ENCODE results near the gene VIT.

VIT gene

GRCh38 chr2:36762764-36763490, 66.4 kb downstream of the VIT start:
- DNase-seq (ENCODE audit: extremely low read depth, low read depth): no peak
- TF ChIP-seq, protein P1, sequence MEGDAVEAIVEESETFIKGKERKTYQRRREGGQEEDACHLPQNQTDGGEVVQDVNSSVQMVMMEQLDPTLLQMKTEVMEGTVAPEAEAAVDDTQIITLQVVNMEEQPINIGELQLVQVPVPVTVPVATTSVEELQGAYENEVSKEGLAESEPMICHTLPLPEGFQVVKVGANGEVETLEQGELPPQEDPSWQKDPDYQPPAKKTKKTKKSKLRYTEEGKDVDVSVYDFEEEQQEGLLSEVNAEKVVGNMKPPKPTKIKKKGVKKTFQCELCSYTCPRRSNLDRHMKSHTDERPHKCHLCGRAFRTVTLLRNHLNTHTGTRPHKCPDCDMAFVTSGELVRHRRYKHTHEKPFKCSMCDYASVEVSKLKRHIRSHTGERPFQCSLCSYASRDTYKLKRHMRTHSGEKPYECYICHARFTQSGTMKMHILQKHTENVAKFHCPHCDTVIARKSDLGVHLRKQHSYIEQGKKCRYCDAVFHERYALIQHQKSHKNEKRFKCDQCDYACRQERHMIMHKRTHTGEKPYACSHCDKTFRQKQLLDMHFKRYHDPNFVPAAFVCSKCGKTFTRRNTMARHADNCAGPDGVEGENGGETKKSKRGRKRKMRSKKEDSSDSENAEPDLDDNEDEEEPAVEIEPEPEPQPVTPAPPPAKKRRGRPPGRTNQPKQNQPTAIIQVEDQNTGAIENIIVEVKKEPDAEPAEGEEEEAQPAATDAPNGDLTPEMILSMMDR (IDR thresholded peaks at IDR 0.05; ENCODE audit: low read depth, low read length): no peak

DNA sequence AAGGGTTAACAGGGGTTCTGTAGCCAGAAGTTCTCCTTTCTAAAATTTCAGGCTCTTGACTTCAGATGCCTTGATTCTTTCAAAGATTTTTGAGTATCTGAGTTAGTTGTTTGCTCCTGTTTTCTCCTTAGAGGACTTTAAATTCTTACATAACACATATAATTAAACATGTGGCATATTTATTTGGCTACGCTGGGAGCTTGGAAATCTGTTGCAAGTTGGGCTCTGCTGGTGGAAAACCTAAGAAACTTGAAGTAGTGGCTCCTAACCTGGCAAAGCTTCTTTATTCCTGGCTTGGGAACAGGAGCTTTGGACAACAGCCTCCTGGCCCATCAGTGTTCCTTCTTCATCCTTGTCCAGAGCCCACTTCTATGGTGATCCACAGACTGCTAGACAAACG, 72.6 kb downstream of the VIT start:
- peak; percentile 8 for DNase-seq (ENCODE audit: extremely low read depth, low read depth)
- TF ChIP-seq, protein P1 (IDR thresholded peaks at IDR 0.05; ENCODE audit: low read depth, low read length): no peak

DNA sequence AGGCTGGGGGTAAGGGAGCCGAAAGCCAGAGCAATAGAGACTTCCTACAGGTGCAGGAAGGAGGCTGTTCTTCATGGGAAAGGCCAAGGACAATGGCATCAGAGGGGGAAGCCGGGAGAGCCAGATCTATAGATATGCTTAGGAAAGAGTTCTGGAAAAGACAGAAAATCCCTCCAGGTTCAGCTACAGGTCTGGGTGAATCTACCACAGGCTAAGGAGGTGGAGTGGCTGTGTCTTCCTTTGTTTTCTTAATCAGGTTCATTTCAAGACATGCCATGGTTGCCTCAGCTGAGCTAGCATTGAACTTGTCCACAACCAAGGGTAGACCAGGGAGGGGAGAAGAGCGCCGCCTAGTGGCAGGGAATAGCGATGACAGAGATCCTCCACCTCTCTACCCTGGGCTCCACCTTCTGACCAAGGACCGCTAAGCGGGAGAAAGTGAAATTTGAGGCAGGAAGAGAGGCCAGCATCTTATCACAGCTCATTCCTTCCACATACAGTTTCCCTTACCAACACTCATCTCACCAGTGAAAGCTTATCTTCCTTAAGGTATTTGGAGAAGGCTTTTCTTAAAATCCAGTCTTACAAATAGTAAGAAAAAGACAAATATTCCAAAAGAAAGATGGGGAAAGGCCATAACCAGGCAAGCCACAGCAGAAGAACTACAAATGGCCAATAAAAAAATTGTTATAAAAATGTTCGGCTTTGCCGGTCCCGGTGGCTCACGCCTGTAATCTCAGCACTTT, 74.2 kb downstream of the VIT start:
- TF ChIP-seq, protein P1 (IDR thresholded peaks at IDR 0.05; ENCODE audit: low read depth, low read length): peak; percentile 51
- DNase-seq (ENCODE audit: extremely low read depth, low read depth): no peak

- no peak for DNase-seq (ENCODE audit: extremely low read depth, low read depth)
- TF ChIP-seq, protein P1 (IDR thresholded peaks at IDR 0.05; ENCODE audit: low read depth, low read length): no peak
Observed at GRCh38 chr2:36771671-36772070, 75.2 kb downstream of the VIT start.

GRCh38 chr2:36773947-36774346, 77.4 kb downstream of the VIT start:
- TF ChIP-seq, protein P1 (IDR thresholded peaks at IDR 0.05; ENCODE audit: low read depth, low read length): no peak

GRCh38 chr2:36775261-36775660, 78.8 kb downstream of the VIT start:
- DNase-seq (ENCODE audit: extremely low read depth, low read depth): no peak
- TF ChIP-seq, protein P1 (IDR thresholded peaks at IDR 0.05; ENCODE audit: low read depth, low read length): no peak

More at GRCh38 chr2:36773947-36774346, 77.4 kb downstream of the VIT start:
- DNase-seq (ENCODE audit: extremely low read depth, low read depth): no peak

- TF ChIP-seq, protein P1 (IDR thresholded peaks at IDR 0.05; ENCODE audit: low read depth, low read length): no peak
- DNase-seq (ENCODE audit: extremely low read depth, low read depth): no peak
Observed at GRCh38 chr2:36775806-36776205, 79.3 kb downstream of the VIT start.
